H9 (cell line): ENCODE results near the gene DHRS7C. TPM values are rescaled to one million over a fixed set of nuclear protein-coding genes. Genes with fewer than 3 reads are reported as not detected.

Source experiments
- DNase-seq: peaks from one replicate; pipeline ENCODE4 v3.0.0-alpha.2; 2017
- H2AFZ ChIP-seq: one replicate; pipeline ENCODE4 v1.6.1; 2013; ENCODE audit warnings: mild to moderate bottlenecking, low read length, control low read depth, moderate library complexity
- H2AK5ac ChIP-seq: 2 replicates; pipeline ENCODE4 v1.6.1; 2013; ENCODE audit warnings: low read length, control low read depth, mixed read lengths; ENCODE audit not compliant: insufficient read length
- H2BK120ac ChIP-seq: one replicate; pipeline ENCODE4 v1.6.1; 2013; ENCODE audit warnings: low read depth, mild to moderate bottlenecking, low read length, control low read depth, inconsistent platforms; ENCODE audit not compliant: poor library complexity, severe bottlenecking
- H2BK12ac ChIP-seq: 2 replicates; pipeline ENCODE4 v1.6.1; 2013; ENCODE audit warnings: low read length, control low read depth, mixed read lengths, low read depth; ENCODE audit not compliant: insufficient read length
- H2BK15ac ChIP-seq: 2 replicates; pipeline ENCODE4 v1.6.1; 2013; ENCODE audit warnings: low read depth, low read length, control low read depth
- H2BK20ac ChIP-seq: one replicate; pipeline ENCODE4 v1.6.1; 2013; ENCODE audit warnings: low read depth, mild to moderate bottlenecking, low read length, control low read depth, inconsistent platforms; ENCODE audit not compliant: poor library complexity, severe bottlenecking
- H2BK5ac ChIP-seq: 2 replicates; pipeline ENCODE4 v1.6.1; 2013; ENCODE audit warnings: low read length, control low read depth, mixed read lengths; ENCODE audit not compliant: insufficient read length
- H3K14ac ChIP-seq: 2 replicates; pipeline ENCODE4 v1.6.1; 2013; ENCODE audit warnings: low read length, control low read depth; ENCODE audit not compliant: insufficient read depth
- H3K18ac ChIP-seq: 2 replicates; pipeline ENCODE4 v1.6.1; 2013; ENCODE audit warnings: low read depth, mild to moderate bottlenecking, mixed read lengths, low read length, control low read depth; ENCODE audit not compliant: insufficient read length
- H3K23ac ChIP-seq: 2 replicates; pipeline ENCODE4 v1.6.1; 2013; ENCODE audit warnings: low read length, control low read depth, mixed read lengths, low read depth; ENCODE audit not compliant: insufficient read length
- H3K23me2 ChIP-seq: 2 replicates; pipeline ENCODE4 v1.6.1; 2013; ENCODE audit warnings: low read depth, mild to moderate bottlenecking, mixed read lengths, low read length, control low read depth; ENCODE audit not compliant: insufficient read length, poor library complexity, severe bottlenecking
- H3K27ac ChIP-seq: 2 replicates; pipeline ENCODE4 v1.5.1; 2013; ENCODE audit warnings: low read length, control low read depth, mixed read lengths, low read depth; ENCODE audit not compliant: insufficient read length
- H3K27me3 ChIP-seq: 2 replicates; pipeline ENCODE4 v1.6.1; 2013; ENCODE audit warnings: low read length, control low read depth, inconsistent platforms; ENCODE audit not compliant: insufficient read depth
- H3K4ac ChIP-seq: 2 replicates; pipeline ENCODE4 v1.6.1; 2013; ENCODE audit warnings: low read depth, mild to moderate bottlenecking, control low read depth, inconsistent platforms, low read length, moderate library complexity
- H3K4me1 ChIP-seq: 2 replicates; pipeline ENCODE4 v1.6.1; 2013; ENCODE audit warnings: low read length, control low read depth, inconsistent platforms; ENCODE audit not compliant: insufficient read depth
- H3K4me2 ChIP-seq: 2 replicates; pipeline ENCODE4 v1.6.1; 2013; ENCODE audit warnings: low read length, control low read depth, mixed read lengths; ENCODE audit not compliant: insufficient read length, insufficient read depth
- H3K56ac ChIP-seq: 2 replicates; pipeline ENCODE4 v1.6.1; 2013; ENCODE audit warnings: low read depth, mild to moderate bottlenecking, mixed read lengths, low read length, control low read depth; ENCODE audit not compliant: insufficient read length
- H3K79me1 ChIP-seq: 2 replicates; pipeline ENCODE4 v1.6.1; 2013; ENCODE audit warnings: low read depth, mild to moderate bottlenecking, moderate library complexity, low read length, control low read depth, inconsistent platforms; ENCODE audit not compliant: insufficient read depth, poor library complexity, severe bottlenecking
- H3K79me2 ChIP-seq: 2 replicates; pipeline ENCODE4 v1.6.1; 2013; ENCODE audit warnings: low read length, control low read depth, inconsistent platforms; ENCODE audit not compliant: insufficient read depth
- H3K9ac ChIP-seq: 2 replicates; pipeline ENCODE4 v1.6.1; 2013; ENCODE audit warnings: low read length, control low read depth, mixed read lengths; ENCODE audit not compliant: insufficient read length; ENCODE audit errors: extremely low read depth
- H3K9me3 ChIP-seq: one replicate; pipeline ENCODE4 v1.6.1; 2013; ENCODE audit warnings: low read depth, low read length, inconsistent platforms; ENCODE audit not compliant: control insufficient read depth
- H3T11ph ChIP-seq: one replicate; pipeline ENCODE4 v1.6.1; 2013; ENCODE audit warnings: mild to moderate bottlenecking, low read length, control low read depth, inconsistent platforms
- H4K20me1 ChIP-seq: one replicate; pipeline ENCODE4 v1.6.1; 2013; ENCODE audit not compliant: control insufficient read depth, insufficient read length, insufficient read depth
- H4K5ac ChIP-seq: 2 replicates; pipeline ENCODE4 v1.6.1; 2013; ENCODE audit warnings: low read depth, mild to moderate bottlenecking, mixed read lengths, low read length, control low read depth; ENCODE audit not compliant: insufficient read length
- H4K8ac ChIP-seq: replicated peaks from 2 replicates; pipeline ENCODE4 v1.6.1; 2013; ENCODE audit warnings: low read length, control low read depth, mixed read lengths, low read depth; ENCODE audit not compliant: insufficient read length
- H4K91ac ChIP-seq: 2 replicates; pipeline ENCODE4 v1.6.1; 2013; ENCODE audit warnings: low read depth, mild to moderate bottlenecking, moderate library complexity, mixed read lengths, low read length, control low read depth; ENCODE audit not compliant: insufficient read length
- H3K27ac Mint-ChIP-seq, 3 experiments: 2 replicates in 2 of 3; 3 replicates in 1 of 3; pipeline ENCODE4 v1.8.0; 2020 to 2021; ENCODE audit warnings: mixed read lengths in 3 of 3, mild to moderate bottlenecking in 1 of 3, moderate library complexity in 1 of 3
- H3K27me3 Mint-ChIP-seq: 2 replicates; pipeline ENCODE4 v1.8.0; 2021; ENCODE audit warnings: low read depth, mild to moderate bottlenecking, moderate library complexity, mixed read lengths
- H3K36me3 Mint-ChIP-seq, 3 experiments: 2 replicates in 2 of 3; 3 replicates in 1 of 3; pipeline ENCODE4 v1.8.0; 2020 to 2021; ENCODE audit warnings: low read depth in 3 of 3, mixed read lengths in 3 of 3; ENCODE audit not compliant: insufficient read depth in 1 of 3
- H3K4me1 Mint-ChIP-seq, 2 experiments: 2 replicates each; pipeline ENCODE4 v1.8.0; 2020; ENCODE audit warnings: mixed read lengths in 2 of 2
- H3K4me3 Mint-ChIP-seq, 2 experiments: 2 replicates in 1 of 2; 3 replicates in 1 of 2; pipeline ENCODE4 v1.8.0; 2020 to 2021; ENCODE audit warnings: mild to moderate bottlenecking in 2 of 2, mixed read lengths in 2 of 2, moderate library complexity in 1 of 2
- H3K9me3 Mint-ChIP-seq, 2 experiments: 2 replicates in 1 of 2; 3 replicates in 1 of 2; pipeline ENCODE4 v1.8.0; 2020; ENCODE audit warnings: mild to moderate bottlenecking in 2 of 2, mixed read lengths in 2 of 2, moderate library complexity in 1 of 2
- WGBS: extraction: QIAGEN DNeasy Blood & Tissue Kit; methylation state at CpG from one replicate; pipeline ENCODE4 v1.1.7; 2013; ENCODE audit warnings: missing lambda C conversion rate, low lambda C conversion rate, mixed read lengths; ENCODE audit not compliant: insufficient read length; ENCODE audit errors: extremely low coverage; 5-methylcytosine and 5-hydroxymethylcytosine counted together
- total RNA-seq: library from RNA; stranded (reverse); gene quantifications from 2 replicates; pipeline ENCODE4 v1.2.1, GENCODE V29; 2021
- TF ChIP-seq, protein P1 (sequence below): fragments of 200-600 bp; sonication (generic); conservative IDR thresholded peaks from 3 replicates; pipeline ENCODE4 v1.8.0; 2021; ENCODE audit warnings: antibody characterized with exemption, mild to moderate bottlenecking

DHRS7C gene
- total RNA-seq, 1 experiment from 2014 or later = not detected

DNA sequence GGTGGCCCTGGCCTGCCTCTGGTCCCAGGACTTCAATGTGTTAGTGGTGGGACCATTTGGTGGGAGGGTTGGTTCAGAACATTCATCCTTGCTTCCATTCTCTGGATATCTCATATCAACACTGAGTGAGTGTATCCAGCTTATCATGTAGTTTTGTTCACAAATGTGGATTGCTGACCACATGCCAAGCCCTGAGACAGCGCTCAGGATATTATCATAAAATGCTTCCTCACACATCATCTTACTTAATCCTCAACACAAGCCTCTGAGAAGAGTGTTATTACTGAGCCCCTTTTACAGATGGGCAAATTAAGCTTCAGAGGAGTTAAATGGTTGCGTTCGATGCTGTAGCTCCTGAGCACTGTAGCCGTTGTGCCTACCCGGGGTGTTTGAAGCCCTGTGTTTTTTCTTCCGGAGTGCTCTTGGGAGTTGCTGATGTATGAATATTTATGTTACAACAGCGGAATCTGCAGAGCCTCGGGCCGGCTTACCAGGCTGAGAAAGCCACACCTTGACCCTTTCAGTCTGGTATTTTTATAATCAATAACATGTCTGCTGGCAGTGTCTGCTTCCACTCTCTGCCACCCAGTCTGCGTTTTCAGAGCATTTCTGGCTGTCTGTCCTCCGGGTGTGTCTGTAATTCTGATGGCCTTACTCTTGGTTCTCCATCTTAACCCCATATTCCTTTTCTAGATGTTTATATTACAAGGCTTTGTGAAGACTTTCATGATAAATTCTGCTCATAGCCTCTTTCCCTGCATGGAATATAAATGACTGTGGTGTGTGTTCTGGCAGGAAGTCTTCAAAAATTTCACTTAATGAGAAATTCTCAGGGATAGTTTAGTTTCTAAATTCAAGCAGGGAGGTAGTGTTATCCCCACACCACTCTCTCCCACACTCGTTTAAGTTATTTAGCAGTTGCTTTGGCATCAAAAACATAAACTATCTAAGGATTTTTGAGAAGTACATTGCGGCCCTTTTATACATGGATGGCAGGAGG, 37.2 kb upstream of the DHRS7C start:
- H3T11ph ChIP-seq = no peak overlapping the region

More for the DNA sequence above, 37.2 kb upstream of the DHRS7C start:
- Histone ChIP-seq H3K79me2 (no peaks in the 10 kb centered on the region), H2AK5ac (no peak overlapping the region), H3K14ac (no peak overlapping the region), H3K4ac (no peak overlapping the region), H4K8ac (no peak overlapping the region), H3K4me2 (no peak overlapping the region), H2BK5ac (no peak overlapping the region), H4K91ac (no peak overlapping the region), H4K20me1 (no peaks in the 10 kb centered on the region), H3K79me1 (no peaks in the 10 kb centered on the region), H3K56ac (no peak overlapping the region), H2BK12ac (no peak overlapping the region), H2AFZ (no peak overlapping the region), H3K23ac (no peak overlapping the region), H2BK20ac (no peak overlapping the region), H3K18ac (no peak overlapping the region), H2BK120ac (no peak overlapping the region), H3K9ac (no peak overlapping the region), H3K23me2 (no peaks in the 10 kb centered on the region), H4K5ac (no peak overlapping the region), H2BK15ac (no peak overlapping the region), H3K9me3 (no peaks in the 10 kb centered on the region), H3K27ac (no peak overlapping the region), H3K27me3 (no peaks in the 10 kb centered on the region), H3K4me1 (no peaks in the 10 kb centered on the region)
- Mint-ChIP-seq H3K27me3 (peaks cover under 1% of the 10 kb centered on the region), H3K9me3 (no peaks in the 10 kb centered on the region; a peak in 1 of 5 replicates), H3K36me3 (no peaks in the 10 kb centered on the region), H3K4me1 (no peaks in the 10 kb centered on the region), H3K4me3 (no peak overlapping the region), H3K27ac (no peak overlapping the region)
- no peak for DNase-seq
- no CpG with 5 or more reads among the region's 13 CpGs for WGBS
- TF ChIP-seq, protein P1, sequence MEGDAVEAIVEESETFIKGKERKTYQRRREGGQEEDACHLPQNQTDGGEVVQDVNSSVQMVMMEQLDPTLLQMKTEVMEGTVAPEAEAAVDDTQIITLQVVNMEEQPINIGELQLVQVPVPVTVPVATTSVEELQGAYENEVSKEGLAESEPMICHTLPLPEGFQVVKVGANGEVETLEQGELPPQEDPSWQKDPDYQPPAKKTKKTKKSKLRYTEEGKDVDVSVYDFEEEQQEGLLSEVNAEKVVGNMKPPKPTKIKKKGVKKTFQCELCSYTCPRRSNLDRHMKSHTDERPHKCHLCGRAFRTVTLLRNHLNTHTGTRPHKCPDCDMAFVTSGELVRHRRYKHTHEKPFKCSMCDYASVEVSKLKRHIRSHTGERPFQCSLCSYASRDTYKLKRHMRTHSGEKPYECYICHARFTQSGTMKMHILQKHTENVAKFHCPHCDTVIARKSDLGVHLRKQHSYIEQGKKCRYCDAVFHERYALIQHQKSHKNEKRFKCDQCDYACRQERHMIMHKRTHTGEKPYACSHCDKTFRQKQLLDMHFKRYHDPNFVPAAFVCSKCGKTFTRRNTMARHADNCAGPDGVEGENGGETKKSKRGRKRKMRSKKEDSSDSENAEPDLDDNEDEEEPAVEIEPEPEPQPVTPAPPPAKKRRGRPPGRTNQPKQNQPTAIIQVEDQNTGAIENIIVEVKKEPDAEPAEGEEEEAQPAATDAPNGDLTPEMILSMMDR = no peak
